ENCODE results near the gene TBC1D32.
"Not testable (repeated sequence)": the region's sequence is repeated elsewhere in the genome, so short reads cannot be mapped to it uniquely, and the experiment has no call there.

Gene TBC1D32

DNA sequence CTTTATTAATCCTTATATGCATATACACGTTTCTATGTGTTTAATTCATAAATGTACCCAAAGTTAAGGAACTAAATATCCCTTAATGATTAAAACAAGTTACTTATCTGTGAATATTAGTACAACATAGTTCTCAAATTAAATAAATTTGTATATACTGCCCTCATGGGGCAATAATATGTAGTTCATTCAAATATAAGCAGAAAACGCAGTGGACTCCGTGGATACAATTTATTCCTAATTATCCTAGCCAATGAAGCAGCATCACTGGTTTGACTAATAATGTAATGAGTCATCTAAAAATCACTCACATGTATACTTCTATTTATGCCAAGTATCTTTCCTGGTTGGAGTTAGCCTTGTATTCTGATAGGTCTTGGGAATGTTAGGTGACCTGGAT lies 111.6 kb downstream of the TBC1D32 start:
- DNase-seq: no peak

DNA sequence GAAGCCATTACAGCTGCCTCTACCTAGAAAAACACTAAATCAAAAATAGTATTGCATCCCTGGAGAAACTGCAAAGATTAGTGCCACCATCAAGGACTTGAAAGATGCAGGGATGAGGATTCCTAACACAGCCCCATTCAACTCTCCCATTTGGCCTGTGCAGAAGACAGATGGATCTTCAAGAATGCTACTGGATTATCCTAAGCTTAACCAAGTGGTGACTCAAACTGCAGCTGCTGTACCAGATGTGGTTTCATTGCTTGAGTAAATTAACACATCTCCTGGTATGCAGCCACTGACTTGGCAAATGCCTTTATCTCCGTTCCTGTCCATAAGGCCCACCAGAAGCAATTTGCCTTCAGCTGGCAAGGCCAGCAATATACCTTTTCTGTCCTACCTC lies 117.4 kb downstream of the TBC1D32 start:
- DNase-seq: no peak

DNA sequence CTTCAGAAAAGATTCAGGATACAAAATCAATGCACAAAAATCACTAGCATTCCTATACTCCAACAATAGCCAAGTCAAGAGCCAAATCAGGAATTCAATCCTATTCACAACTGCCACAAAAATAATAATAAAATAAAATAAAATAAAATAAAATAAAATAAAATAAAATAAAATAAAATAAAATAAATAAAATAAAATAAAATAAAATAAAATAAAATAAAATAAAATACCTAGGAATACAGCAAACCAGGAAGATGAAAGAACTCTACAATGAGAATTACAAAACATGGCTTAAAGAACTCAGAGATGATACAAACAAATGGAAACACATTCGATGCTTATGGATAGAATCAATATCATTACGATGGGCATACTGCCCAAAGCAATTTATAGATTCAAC lies 120.9 kb downstream of the TBC1D32 start:
- not testable (repeated sequence) for DNase-seq

DNA sequence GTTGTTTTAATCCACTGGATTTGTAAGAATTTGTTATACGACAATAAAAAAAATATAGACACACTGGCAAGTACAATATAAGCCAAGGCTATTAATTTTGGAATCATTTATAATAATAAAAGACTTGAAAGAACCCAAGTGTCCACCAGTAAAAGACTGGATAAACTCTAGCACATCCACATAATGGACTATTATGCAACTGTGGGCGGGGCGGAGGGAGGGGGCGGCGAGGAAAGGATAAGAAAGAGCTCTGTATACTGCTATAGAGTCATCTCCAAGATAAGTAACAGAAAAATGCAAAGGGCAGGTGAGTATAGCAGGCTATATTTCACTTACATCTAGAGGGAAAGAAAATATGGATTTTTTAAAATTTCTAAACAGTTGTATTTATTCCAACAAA lies 123.3 kb downstream of the TBC1D32 start:
- DNase-seq: no peak

DNA sequence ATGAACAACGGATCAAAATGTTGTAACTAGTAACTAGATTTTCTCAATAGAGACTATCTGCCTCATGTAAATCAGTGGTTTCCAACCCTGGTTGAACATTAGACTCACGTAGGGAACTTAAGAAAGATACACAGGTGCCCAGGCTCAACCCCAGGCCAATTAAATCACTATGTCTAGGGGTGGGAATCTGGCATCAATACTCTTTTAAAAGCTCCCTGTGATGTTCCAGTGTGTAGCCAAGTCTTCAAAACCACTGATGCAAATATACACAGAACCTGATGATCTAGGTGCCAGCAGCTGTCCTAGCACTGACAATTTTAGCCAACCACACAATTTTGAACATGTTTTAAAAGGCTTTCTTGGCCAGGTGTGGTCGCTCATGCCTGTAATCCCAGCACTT lies 128.7 kb downstream of the TBC1D32 start:
- DNase-seq: no peak

DNA sequence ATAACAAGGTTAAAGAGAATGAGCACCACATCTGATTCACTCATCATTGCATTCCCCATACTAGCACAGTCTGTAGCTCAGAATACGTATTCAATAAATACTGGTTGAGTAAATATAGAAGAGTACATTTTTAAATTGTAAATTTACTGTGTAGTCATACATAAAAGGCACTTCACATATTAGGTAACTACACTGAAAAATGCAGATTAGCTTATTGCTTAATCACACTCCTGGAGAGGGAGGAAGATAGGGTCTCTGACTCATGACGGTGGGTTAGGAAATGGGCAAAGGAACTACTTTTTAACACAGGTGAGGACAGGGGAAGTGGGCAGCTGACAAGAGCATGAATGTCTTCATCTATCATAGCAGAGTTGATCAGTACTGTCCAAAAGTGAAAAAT lies 133.2 kb downstream of the TBC1D32 start:
- DNase-seq: no peak

DNA sequence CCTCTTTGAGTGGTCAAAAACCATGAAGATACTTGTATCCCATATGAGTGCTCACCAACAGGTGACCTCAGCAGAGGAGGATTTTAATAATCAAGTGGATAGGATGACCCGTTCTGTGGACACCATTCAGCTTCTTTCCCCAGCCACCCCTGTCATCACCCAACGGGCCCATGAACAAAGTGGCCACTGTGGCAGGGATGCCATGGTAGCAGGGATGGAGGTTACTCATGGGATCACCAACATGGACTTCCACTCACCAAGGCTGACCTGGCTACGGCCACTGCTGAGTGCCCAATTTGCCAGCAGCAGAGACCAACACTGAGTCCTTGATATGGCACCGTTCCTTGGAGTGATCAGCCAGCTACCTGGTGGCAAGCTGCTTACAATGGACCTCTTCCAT lies 138.2 kb downstream of the TBC1D32 start:
- not testable (repeated sequence) for DNase-seq

DNA sequence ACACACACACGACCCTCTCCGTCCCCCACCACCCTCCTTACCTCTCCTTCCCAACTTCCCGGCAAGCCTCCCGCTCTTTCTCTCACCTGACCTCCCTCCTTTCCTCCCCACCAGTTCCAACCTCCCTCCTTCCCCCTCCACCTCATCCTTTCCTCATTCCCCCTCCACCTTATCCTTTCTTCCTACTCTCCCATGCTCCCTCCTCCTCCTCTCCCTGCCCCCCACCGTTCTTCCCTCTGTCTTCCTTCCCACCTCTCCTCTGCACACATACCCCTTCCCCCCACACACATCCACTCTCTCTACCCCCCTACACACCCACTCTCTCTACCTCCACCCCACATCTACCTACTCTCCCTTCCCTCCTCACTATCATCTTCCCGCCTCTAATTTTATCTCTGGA lies 144.2 kb downstream of the TBC1D32 start:
- no peak for DNase-seq

DNA sequence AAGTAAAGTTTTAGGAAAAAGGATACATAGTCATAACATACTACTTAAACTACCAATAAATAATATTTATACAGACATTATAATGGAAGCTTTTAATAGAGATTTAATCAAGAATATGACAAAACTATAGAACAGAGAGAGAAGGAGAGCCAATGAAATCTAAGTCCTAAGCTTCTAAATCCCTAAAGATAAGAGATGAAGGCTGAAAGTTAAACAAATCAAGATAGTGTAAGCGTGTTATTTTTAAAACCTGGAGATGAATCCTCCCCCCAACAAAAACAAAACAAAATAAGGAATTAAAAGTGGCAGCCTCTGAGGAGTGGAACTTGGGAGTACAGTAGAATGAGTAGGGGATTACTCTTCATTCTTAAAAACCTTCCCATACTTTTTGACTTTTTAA lies 145.9 kb downstream of the TBC1D32 start:
- no peak for DNase-seq

DNA sequence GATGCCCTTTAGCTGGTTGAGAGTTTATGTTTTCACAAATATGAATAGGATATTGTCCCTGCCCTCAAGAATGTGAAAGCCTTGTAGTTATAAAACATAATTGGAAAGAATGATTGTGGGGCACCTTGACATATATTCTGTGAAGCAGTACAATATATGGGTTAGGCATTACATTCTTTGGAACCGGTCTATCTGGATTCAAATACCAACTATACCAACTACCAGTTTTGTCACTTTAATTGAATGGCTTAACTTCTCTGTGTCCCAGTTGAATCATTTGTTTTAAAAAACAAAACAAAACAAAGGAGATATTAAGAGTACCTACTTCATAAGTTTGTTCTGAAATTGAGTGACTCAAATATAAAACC lies 146.5 kb downstream of the TBC1D32 start:
- no peak for DNase-seq

DNA sequence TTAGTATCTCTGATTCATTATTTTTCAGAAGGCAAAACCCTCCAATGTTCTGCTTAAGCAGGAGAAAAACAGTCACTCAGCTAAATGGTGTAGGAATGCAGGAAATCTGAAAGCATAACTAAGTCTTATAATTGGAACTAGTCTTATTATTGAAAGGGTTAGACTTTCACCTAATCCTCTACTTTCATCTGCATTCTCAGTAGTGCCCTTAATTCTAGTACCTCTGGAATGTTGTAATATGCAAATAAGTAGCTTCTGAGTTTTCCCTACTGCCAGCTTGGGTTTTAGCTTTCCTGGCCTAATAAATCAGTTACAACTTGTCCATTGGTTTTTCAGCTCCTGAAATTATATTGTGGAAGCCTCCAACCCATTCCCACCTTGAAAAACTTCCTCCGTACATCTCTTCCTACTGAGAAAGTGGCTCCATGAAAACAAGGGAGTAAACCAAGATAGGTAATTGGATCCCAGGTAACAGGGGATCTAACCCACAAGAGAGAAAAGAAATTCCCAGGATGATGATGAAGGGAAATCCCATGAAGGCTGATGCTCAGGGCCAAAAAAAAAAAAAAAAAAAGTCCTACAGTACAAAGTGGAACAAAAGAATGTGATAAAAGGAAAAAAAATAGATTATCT lies 147.0 kb downstream of the TBC1D32 start:
- no peak for DNase-seq

DNA sequence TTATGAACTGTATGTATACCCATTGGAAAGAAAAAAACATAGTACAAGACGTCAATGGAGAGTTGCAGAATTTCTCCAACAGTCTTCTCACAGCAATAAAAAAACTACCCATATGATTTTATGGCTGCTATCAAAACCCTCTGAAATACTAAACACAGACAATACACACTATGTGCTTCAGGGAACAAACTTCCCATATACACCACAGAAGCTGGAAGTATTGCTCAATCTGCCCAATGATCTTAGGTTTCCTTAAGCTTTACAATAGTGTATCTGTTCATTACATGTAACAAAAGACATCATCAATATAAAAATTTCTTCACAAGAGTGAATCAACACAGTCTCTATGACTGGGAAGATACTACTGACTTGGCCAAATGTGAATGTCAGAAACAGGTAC lies 150.5 kb downstream of the TBC1D32 start:
- no peak for DNase-seq

DNA sequence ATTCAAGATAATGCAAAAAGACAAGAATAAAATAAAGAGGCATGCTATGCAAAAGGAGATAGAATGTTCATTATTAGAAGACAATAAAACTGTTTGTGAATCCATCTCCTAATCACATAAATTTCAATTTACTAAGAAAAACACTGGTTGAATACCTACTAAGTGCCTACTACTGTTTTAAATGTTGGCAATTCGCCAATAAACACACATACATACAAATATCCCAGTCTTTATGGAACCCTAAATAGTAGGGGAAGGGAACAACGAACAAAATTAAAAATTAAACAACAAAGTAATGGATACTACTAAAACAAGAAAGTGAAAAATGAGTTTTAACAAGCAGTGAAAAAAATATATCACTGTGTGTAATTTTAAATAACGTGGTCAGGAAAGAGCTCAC lies 158.5 kb downstream of the TBC1D32 start:
- DNase-seq: no peak

DNA sequence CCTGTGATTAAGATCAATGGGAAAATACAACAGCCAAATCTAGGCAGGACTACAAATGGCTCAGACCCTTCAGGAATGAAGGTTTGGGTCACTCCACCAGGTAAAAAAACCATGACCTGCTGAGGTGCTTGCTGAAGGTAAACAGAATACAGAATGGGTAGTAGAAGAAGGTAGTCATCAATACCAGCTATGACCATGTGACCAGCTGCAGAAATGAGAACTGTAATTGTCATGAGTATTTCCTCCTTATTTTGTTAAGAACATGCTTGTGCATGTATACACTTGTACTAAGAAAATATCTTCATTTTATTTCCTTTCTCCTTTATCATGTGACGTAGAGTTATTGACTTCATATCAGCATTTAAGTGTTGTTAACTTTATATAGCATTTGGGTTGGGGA lies 161.8 kb downstream of the TBC1D32 start:
- DNase-seq: not testable (repeated sequence)

DNA sequence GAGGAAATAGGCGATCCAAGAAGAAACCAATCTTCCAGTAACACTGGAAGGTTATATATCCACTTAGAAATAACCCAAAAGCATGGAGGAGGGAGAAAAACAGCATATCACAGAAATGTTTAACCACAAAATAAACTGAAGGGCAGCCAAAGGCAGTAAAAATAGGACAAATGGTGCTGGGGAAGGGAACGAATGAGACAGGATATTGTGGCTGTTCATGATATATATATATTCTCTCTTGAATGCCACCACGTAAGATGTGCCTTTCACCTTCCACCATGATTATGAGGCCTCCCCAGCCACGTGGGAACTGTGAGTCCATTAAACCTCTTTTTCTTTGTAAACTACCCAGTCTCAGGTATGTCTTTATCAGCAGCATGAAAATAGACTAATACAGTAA lies 162.4 kb downstream of the TBC1D32 start:
- DNase-seq: no peak

DNA sequence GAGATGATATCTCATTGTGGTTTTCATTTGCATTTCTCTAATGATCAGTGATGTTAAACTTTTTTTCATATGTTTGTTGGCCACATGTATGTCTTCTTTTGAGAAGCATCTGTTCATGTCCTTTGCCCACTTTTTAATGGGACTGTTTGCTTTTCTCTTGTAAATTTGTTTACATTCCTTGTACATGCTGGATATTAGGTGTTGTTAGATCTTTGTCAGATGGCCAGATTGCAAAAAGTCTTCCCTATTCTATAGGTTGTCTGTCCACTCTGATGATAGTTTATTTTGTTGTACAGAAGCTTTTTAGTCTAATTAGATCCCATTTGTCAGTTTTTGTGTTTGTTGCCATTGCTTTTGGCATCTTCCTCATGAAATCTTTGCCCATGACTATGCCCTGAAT lies 172.4 kb downstream of the TBC1D32 start:
- no peak for DNase-seq

DNA sequence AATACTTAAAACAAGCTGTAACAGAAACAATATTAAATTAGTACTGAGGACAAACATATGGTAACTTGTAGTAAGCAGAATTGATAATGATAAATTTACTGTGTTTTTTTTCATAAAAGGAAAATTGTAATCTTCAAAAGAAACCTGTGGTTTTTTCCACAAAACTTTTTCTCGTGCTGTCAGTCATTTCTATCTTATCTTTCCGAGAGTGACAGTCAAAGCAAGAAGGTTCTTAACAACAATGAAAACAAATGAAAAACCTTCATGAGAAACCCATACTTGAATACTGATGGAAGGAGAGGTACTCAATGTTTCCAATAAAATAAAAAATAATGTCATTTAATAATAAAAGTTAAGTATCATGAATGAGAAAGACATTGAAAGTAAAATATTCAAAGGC lies 174.0 kb downstream of the TBC1D32 start:
- DNase-seq: peak; percentile 3

DNA sequence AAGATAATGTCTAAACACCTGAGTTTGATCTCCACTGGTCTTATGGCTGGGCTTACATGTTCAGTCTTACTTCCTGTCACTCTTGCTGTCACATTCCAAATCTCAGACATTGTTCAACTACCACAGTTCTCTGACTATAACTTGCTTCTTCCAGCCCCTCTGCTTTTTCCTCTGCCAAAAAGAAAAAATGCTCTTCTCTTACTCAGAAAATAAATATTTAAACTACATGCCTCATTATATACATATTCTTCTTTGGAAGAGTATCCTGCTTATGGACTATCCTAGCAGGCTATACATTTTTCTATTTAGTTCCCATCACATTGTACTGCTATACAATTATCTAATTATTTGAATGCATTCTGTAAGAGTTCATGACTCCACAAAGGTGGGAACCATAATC lies 175.4 kb downstream of the TBC1D32 start:
- no peak for DNase-seq

DNA sequence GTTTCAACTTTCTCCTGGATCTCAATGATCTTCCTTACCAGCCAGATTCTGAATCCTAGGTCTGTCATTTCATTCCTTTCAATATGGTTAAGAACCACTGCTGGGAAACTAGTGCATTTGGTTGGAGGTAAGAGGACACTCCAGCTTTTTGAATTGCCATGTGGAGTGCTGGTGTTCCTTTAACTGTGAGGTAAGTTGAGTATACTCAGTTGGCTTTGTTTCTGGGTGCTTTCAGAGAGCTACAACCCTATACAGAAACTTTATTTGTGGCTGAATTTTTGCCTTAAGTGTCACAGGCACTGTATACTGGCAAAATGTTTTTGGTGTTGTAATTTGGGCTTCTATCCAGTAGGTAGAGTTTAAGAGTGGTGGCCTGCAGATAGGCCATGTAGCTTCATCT lies 175.8 kb downstream of the TBC1D32 start:
- DNase-seq: no peak

DNA sequence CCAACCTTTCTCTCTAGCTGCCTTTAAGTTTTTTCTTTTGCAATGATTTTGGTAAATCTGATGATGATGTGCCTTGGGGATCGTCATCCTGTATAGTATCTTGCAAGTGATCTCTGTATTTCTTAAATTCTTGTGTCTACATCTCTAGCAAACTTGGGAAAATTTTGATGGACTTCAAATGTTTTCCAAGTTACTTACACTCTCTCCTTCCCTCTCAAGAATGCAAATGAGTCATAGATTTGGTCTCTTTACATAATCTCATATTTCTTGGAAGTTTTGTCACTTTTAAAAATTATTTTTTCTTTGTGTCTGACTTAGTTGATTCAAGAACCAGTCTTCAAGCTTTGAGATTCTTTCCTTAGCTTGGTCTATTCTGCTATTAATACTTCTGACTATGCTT lies 176.4 kb downstream of the TBC1D32 start:
- DNase-seq: no peak

DNA sequence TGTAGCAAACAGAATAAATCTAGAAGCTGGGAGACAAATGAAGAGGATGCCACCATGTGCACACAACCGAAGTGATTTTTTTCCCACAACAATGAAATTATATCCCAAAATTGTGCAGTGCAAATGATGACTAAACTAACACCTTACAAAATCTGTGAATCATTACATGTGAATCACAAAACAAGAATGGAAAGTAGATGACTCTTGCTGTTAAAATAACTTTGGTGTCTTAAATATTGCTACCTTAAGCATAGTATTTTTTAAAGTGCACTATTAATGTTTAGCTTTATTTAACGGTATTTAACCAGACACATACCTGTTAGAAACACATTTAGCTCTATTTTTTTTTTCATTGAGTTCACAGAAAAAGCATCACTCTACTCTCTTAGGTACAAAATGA lies 190.8 kb downstream of the TBC1D32 start:
- no peak for DNase-seq

DNA sequence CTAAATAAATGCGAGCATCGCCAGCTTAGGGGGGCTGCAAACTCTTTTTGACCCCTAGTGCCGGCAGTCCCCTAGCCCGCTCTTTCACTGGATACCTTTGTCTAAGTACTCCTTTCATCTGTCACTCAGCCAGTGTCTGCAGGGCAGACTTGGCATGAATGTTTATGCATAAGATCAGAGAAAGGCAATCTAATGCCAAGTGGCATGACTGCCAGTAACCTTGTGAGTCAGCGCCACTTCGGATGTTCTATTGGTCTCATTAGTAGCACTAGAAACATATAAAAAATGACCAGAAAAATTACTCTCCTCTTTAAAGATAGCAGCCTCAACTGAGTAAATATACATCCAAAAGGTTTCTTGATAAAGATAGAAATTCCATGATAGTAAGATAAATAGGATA lies 192.2 kb downstream of the TBC1D32 start:
- no peak for DNase-seq

DNA sequence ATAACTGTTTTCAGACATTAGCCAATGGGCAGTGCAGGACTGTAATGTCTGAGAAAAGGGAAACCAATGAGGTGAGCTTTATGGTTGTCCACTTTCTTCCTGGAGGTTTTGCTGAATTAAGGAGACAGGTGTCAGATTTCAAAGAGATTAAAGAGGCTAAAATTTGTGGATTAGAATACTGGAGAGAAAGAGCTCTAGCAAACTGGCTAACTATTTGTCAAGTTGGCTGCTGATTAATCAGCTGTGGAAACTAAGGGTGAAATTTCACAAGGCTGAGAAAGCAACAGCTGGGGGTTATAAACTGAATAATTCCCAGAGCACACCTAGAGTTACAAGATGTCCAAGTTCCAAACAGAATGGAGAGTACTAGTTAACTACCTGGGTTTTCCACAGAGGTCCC lies 198.9 kb downstream of the TBC1D32 start:
- no peak for DNase-seq

DNA sequence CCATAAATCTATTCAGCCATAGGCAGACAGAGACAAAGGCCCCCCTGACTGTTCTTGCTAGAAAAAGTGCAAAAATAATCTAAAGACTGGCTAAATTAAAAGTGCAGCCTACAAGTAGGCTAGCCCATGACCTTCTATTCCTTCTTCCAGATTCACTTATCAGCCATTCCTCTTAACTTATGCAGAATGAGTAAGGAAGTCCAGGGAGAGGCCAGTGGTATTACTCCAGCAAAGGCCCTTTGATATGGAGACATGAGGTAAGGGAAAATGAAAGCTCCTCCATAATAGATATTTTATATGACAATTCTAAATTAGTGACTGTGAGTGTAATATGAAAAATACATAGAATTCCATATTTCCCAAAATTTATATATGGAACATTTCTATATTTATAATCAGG lies 199.4 kb downstream of the TBC1D32 start:
- no peak for DNase-seq

DNA sequence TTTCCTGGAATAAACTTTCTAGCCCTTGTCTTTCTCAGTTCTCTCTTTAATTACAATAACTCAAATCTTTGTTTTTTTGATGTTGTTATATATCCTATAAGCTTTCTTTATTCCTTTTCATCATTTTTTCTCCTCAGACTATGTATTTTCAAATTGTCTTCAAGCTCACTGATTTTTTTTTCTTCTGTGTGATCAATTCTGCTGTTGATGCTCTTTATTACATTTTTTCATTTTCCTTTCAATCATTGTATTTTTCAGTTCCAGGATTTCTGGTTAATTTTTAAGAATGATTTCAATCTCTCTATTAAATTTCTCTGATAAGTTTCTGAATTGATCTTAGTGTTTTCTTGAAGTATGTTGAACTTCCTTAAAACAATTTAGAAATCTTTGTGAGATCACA lies 209.7 kb downstream of the TBC1D32 start:
- no peak for DNase-seq

DNA sequence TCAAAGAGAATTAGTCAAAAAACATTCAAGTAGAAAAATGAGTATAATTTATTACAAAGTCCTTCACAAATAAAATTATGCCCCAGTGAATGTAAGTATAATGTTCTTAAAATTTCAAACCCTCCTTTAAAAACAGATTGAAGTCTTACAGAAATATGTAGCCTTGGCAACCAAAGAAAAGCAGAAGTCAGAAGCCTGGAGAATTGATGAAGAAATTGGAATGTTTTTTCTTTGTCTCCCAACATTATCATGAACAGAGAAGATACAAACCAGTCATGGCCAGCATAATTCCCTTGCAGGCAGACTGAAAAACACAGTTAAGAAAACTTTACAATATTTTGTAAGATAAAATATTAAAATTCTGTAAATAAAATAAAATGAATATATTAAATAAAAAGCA lies 221.9 kb downstream of the TBC1D32 start:
- no peak for DNase-seq
